GM19438 (cell line): ENCODE measurements around the gene ABLIM2.
"Not testable (repeated sequence)": the region's sequence is repeated elsewhere in the genome, so short reads cannot be mapped to it uniquely, and the experiment has no call there.

ENCODE experiments used
- ATAC-seq: cut with Tn5 transposase; IDR thresholded peaks from one replicate; pipeline ENCODE4 v1.9.1; 2021; ENCODE audit warnings: low read depth; ENCODE audit not compliant: unreplicated experiment

Gene ABLIM2

GRCh38 chr4:7955393-7955792, 203.2 kb downstream of the ABLIM2 start:
- ATAC-seq, result no peak

- ATAC-seq, result no peak
Observed at GRCh38 chr4:7952615-7953014, 206.0 kb downstream of the ABLIM2 start.

GRCh38 chr4:7950301-7951092, 208.1 kb downstream of the ABLIM2 start:
- ATAC-seq, result no peak

- no peak for ATAC-seq
Observed at GRCh38 chr4:7949759-7950158, 208.9 kb downstream of the ABLIM2 start.

- no peak for ATAC-seq
Observed at GRCh38 chr4:7947927-7948326, 210.7 kb downstream of the ABLIM2 start.

GRCh38 chr4:7945709-7946380, 212.8 kb downstream of the ABLIM2 start:
- ATAC-seq, result no peak

- no peak for ATAC-seq
Observed at GRCh38 chr4:7944599-7945220, 213.9 kb downstream of the ABLIM2 start.

- ATAC-seq, result not testable (repeated sequence)
Observed at GRCh38 chr4:7943688-7944087, 214.9 kb downstream of the ABLIM2 start.

- no peak for ATAC-seq
Observed at GRCh38 chr4:7943211-7943610, 215.4 kb downstream of the ABLIM2 start.

GRCh38 chr4:7941965-7942496, 216.6 kb downstream of the ABLIM2 start:
- ATAC-seq, result no peak

GRCh38 chr4:7941111-7941964, 217.3 kb downstream of the ABLIM2 start:
- ATAC-seq, result no peak

GRCh38 chr4:7939377-7940108, 219.1 kb downstream of the ABLIM2 start, which contains the start of gene AFAP1:
TSS of gene AFAP1 (minus strand) at chr4:7939861. CDS start at chr4:7872078, 67,783 bp downstream.
- peak; percentile 91 for ATAC-seq

GRCh38 chr4:7938609-7939376, 219.8 kb downstream of the ABLIM2 start:
- no peak for ATAC-seq

GRCh38 chr4:7938266-7938608, 220.4 kb downstream of the ABLIM2 start:
- ATAC-seq, result no peak

GRCh38 chr4:7937006-7937405, 221.6 kb downstream of the ABLIM2 start:
- no peak for ATAC-seq

- ATAC-seq, result no peak
Observed at GRCh38 chr4:7933651-7934510, 224.7 kb downstream of the ABLIM2 start.

- ATAC-seq, result no peak
Observed at GRCh38 chr4:7932287-7932686, 226.3 kb downstream of the ABLIM2 start.
